ENCODE measurements around the gene ANKRD26. TPM values are rescaled to one million over a fixed set of nuclear protein-coding genes. Genes with fewer than 3 reads are reported as not detected.

Gene ANKRD26
- total and polyA plus RNA-seq, 2 experiments from 2014 or later, result 7.9 to 23.1 TPM

- TF ChIP-seq ZNF462 (CRISPR knock-in tag; IDR thresholded peaks at IDR 0.05), result no peak
- no peak for TF ChIP-seq EZH2 (IDR thresholded peaks at IDR 0.05; ENCODE audit: low read depth, unreplicated experiment)
- TF ChIP-seq ZNF114 (CRISPR knock-in tag; IDR thresholded peaks at IDR 0.05), result no peak
- no peak for TF ChIP-seq POLR2AphosphoS5 (IDR thresholded peaks at IDR 0.05; ENCODE audit: low read depth)
- TF ChIP-seq JUNB (IDR thresholded peaks at IDR 0.05; ENCODE audit: unreplicated experiment), result no peak
Observed at GRCh38 chr10:27020243-27020642, 80.1 kb downstream of the ANKRD26 start (continued).

- DNase-seq (ENCODE audit: low spot score), result no peak
- no peak overlapping the region for H3K4me3 Mint-ChIP-seq
- no peaks in the 10 kb centered on the region for H4K20me1 ChIP-seq (replicated peaks; ENCODE audit: insufficient read depth)
- H2AFZ ChIP-seq, result no peak overlapping the region
- no peak overlapping the region for H3K27ac ChIP-seq (ENCODE audit: low read depth)
- no peak for ATAC-seq
- H3K79me2 ChIP-seq (replicated peaks; ENCODE audit: insufficient read depth), result no peaks in the 10 kb centered on the region
- no peaks in the 10 kb centered on the region for H3K27me3 ChIP-seq (ENCODE audit: insufficient read depth)
- H3K36me3 ChIP-seq (ENCODE audit: insufficient read depth), result no peaks in the 10 kb centered on the region
- no peaks in the 10 kb centered on the region for H3K9me3 Mint-ChIP-seq
- H3K4me2 ChIP-seq, result no peak overlapping the region
- H3K36me3 Mint-ChIP-seq (ENCODE audit: low read depth), result peaks cover 8% of the 10 kb centered on the region; the same call in 2 of the 3 replicates
- H3F3A ChIP-seq (replicated peaks; ENCODE audit: low read depth), result no peaks in the 10 kb centered on the region
- no peaks in the 10 kb centered on the region for H3K9me2 ChIP-seq (ENCODE audit: insufficient read depth)
- H3K4me1 Mint-ChIP-seq, result peaks cover 18% of the 10 kb centered on the region
- no peak overlapping the region for H3K27ac Mint-ChIP-seq
- no peak overlapping the region for H3K4me3 ChIP-seq
- H3K27me3 Mint-ChIP-seq (ENCODE audit: insufficient read depth, low read depth, poor library complexity), result no peaks in the 10 kb centered on the region
- peaks cover 10% of the 10 kb centered on the region; the same call in 1 of the 2 replicates for H3K4me1 ChIP-seq (ENCODE audit: insufficient read depth)
- no peak for TF ChIP-seq ETS1 (IDR thresholded peaks at IDR 0.05)
- TF ChIP-seq STAT1 (IDR thresholded peaks at IDR 0.05; ENCODE audit: unreplicated experiment), result no peak
- no peak for TF ChIP-seq CREB1 (CRISPR knock-in tag; IDR thresholded peaks at IDR 0.05; ENCODE audit: low read depth)
- no peak for TF ChIP-seq ZNF462 (CRISPR knock-in tag; IDR thresholded peaks at IDR 0.05)
- no peak for TF ChIP-seq EZH2 (IDR thresholded peaks at IDR 0.05; ENCODE audit: low read depth, unreplicated experiment)
- TF ChIP-seq NANOG (IDR thresholded peaks at IDR 0.05; ENCODE audit: borderline replicate concordance), result no peak
Observed at GRCh38 chr10:27019827-27020226, 80.5 kb downstream of the ANKRD26 start.

Data from GM23338 (cell line).